Neuronal stem cell (in vitro differentiated cells): Measurements from ENCODE around the gene KRT34.

Experiments used
- DNase-seq: peaks from one replicate; pipeline ENCODE4 v3.0.0-alpha.2; 2013; ENCODE audit warnings: low spot score
- H2AFZ ChIP-seq: one replicate; pipeline ENCODE4 v1.6.1; 2013; ENCODE audit warnings: mild to moderate bottlenecking, low read length, inconsistent platforms
- H2AK5ac ChIP-seq: 2 replicates; pipeline ENCODE4 v1.6.1; 2013; ENCODE audit warnings: low read depth, mild to moderate bottlenecking, inconsistent platforms, low read length, moderate library complexity, mixed read lengths
- H2BK120ac ChIP-seq: 2 replicates; pipeline ENCODE4 v1.6.1; 2013; ENCODE audit warnings: low read depth, mild to moderate bottlenecking, inconsistent platforms, low read length, moderate library complexity, mixed read lengths
- H2BK12ac ChIP-seq: one replicate; pipeline ENCODE4 v1.6.1; 2013; ENCODE audit warnings: low read length, inconsistent platforms
- H2BK15ac ChIP-seq: 2 replicates; pipeline ENCODE4 v1.6.1; 2013; ENCODE audit warnings: mild to moderate bottlenecking, low read length, inconsistent platforms, mixed read lengths
- H2BK5ac ChIP-seq: one replicate; pipeline ENCODE4 v1.6.1; 2013; ENCODE audit warnings: inconsistent platforms, mild to moderate bottlenecking, low read length, moderate library complexity
- H3K14ac ChIP-seq: one replicate; pipeline ENCODE4 v1.6.1; 2013; ENCODE audit warnings: low read length, inconsistent platforms
- H3K18ac ChIP-seq: 2 replicates; pipeline ENCODE4 v1.6.1; 2013; ENCODE audit warnings: low read length, inconsistent platforms
- H3K23ac ChIP-seq: 2 replicates; pipeline ENCODE4 v1.6.1; 2013; ENCODE audit warnings: low read depth, mild to moderate bottlenecking, mixed read lengths, low read length, inconsistent platforms; ENCODE audit not compliant: poor library complexity
- H3K27ac ChIP-seq: replicated peaks from 3 replicates; pipeline ENCODE4 v1.5.1; 2013; ENCODE audit warnings: low read length, inconsistent platforms
- H3K27me3 ChIP-seq, 3 experiments: 2 replicates each; pipeline ENCODE4 v1.6.1; 2013; ENCODE audit warnings: low read length in 3 of 3, mild to moderate bottlenecking in 2 of 3, inconsistent platforms in 1 of 3, low read depth in 1 of 3, mixed read lengths in 1 of 3, moderate library complexity in 1 of 3; ENCODE audit not compliant: control insufficient read depth in 3 of 3, insufficient read depth in 3 of 3
- H3K36me3 ChIP-seq, 2 donors: replicated peaks in 1 of 2; 2 replicates each; pipeline ENCODE4 v1.6.1; 2013; ENCODE audit warnings: low read length in 2 of 2; ENCODE audit not compliant: control insufficient read depth in 2 of 2, insufficient read depth in 2 of 2
- H3K4ac ChIP-seq: 2 replicates; pipeline ENCODE4 v1.6.1; 2013; ENCODE audit warnings: inconsistent platforms, mild to moderate bottlenecking, low read length, moderate library complexity
- H3K4me1 ChIP-seq, 2 donors: 1 replicate in 1 of 2; 2 replicates in 1 of 2; pipeline ENCODE4 v1.6.1; 2013; ENCODE audit warnings: low read length in 2 of 2, low read depth in 1 of 2; ENCODE audit not compliant: control insufficient read depth in 2 of 2, insufficient read depth in 1 of 2
- H3K4me2 ChIP-seq: one replicate; pipeline ENCODE4 v1.6.1; 2013; ENCODE audit warnings: mild to moderate bottlenecking, low read length, inconsistent platforms; ENCODE audit not compliant: insufficient read depth, poor library complexity, severe bottlenecking
- H3K4me3 ChIP-seq, 2 donors: 2 replicates each; pipeline ENCODE4 v1.5.1; 2013; ENCODE audit warnings: low read length in 2 of 2, mild to moderate bottlenecking in 2 of 2, inconsistent platforms in 1 of 2, moderate library complexity in 1 of 2
- H3K79me1 ChIP-seq: one replicate; pipeline ENCODE4 v1.6.1; 2013; ENCODE audit warnings: low read depth, mild to moderate bottlenecking, inconsistent platforms, low read length, moderate library complexity
- H3K9ac ChIP-seq: one replicate; pipeline ENCODE4 v1.6.1; 2013; ENCODE audit warnings: mild to moderate bottlenecking, low read depth, low read length, inconsistent platforms; ENCODE audit not compliant: poor library complexity
- H3K9me3 ChIP-seq, 2 donors: replicated peaks in 1 of 2; 2 replicates each; pipeline versions ENCODE3 to v1.6.1; 2013; ENCODE audit warnings: low read length in 2 of 2, mild to moderate bottlenecking in 2 of 2, inconsistent platforms in 1 of 2, low read depth in 1 of 2, mixed read lengths in 1 of 2, moderate library complexity in 1 of 2; ENCODE audit not compliant: control insufficient read depth in 2 of 2, insufficient read depth in 1 of 2
- H4K8ac ChIP-seq: one replicate; pipeline ENCODE4 v1.6.1; 2013; ENCODE audit warnings: low read depth, mild to moderate bottlenecking, inconsistent platforms, low read length, moderate library complexity
- H4K91ac ChIP-seq: one replicate; pipeline ENCODE4 v1.6.1; 2013; ENCODE audit warnings: low read length, low read depth, mild to moderate bottlenecking, inconsistent platforms; ENCODE audit not compliant: poor library complexity
- WGBS, 2 donors: extraction: QIAGEN DNeasy Blood & Tissue Kit; methylation state at CpG; one replicate each; pipeline ENCODE4 v1.1.7; 2013; ENCODE audit warnings: missing lambda C conversion rate in 2 of 2, mixed read lengths in 1 of 2; ENCODE audit not compliant: insufficient read length in 2 of 2, insufficient replicate concordance in 1 of 2; ENCODE audit errors: extremely low coverage in 2 of 2; 5-methylcytosine and 5-hydroxymethylcytosine counted together

Gene KRT34

GRCh38 chr17:41394254-41394996 is 12.3 kb upstream of the KRT34 start:
- Histone ChIP-seq H3K4me1 (no peaks in the 10 kb centered on the region), H3K18ac (no peak overlapping the region), H2BK120ac (no peak overlapping the region), H3K9me3 (no peaks in the 10 kb centered on the region), H2BK15ac (no peak overlapping the region), H3K27me3 (peaks cover 0 to 4% (median 0%) of the 10 kb centered on the region in 3 experiments), H3K36me3 (no peaks in the 10 kb centered on the region), H4K8ac (no peak overlapping the region), H4K91ac (no peak overlapping the region), H2AK5ac (no peak overlapping the region), H3K9ac (no peak overlapping the region), H3K4me2 (no peak overlapping the region), H2BK12ac (no peak overlapping the region), H3K14ac (no peak overlapping the region), H2BK5ac (no peak overlapping the region), H3K4ac (no peak overlapping the region), H3K4me3 (no peak overlapping the region), H3K79me1 (no peaks in the 10 kb centered on the region), H3K27ac (no peak overlapping the region), H2AFZ (no peak overlapping the region), H3K23ac (no peak overlapping the region)
- no CpG with 5 or more reads among the region's 10 CpGs for WGBS, 2 donors
- DNase-seq: no peak

DNA sequence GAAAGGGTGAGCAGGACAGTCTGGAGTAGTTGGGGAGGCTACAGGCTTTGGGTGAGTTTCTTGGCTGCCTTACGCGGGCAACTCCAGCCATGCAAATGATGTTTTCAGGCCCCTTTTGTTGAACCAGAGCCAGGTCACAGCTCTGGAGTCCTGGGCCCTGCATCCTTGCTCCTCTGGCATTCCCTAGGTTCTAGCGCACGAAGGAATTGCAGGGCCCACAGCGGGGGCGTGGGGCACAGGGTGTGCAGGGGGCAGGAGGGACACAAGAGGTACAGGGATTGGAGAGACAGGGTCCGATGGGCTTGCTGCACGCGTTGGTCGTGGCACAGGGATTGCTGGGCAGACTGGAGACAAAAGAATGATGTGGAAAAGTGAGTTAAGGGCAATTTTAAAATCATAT is 11.7 kb upstream of the KRT34 start:
- no peak overlapping the region for H4K91ac ChIP-seq
- H3K36me3 ChIP-seq: no peaks in the 10 kb centered on the region
- H3K9ac ChIP-seq: no peak overlapping the region
- H3K23ac ChIP-seq: no peak overlapping the region
- no peak overlapping the region for H2BK5ac ChIP-seq
- H3K14ac ChIP-seq: no peak overlapping the region
- H3K27me3 ChIP-seq: peaks cover 0 to 4% (median 0%) of the 10 kb centered on the region in 3 experiments
- no peak overlapping the region for H3K4me2 ChIP-seq
- no peak overlapping the region for H2BK15ac ChIP-seq
- H3K9me3 ChIP-seq: no peaks in the 10 kb centered on the region
- no peak overlapping the region for H2AFZ ChIP-seq
- no peak overlapping the region for H3K4ac ChIP-seq
- no peak overlapping the region for H2AK5ac ChIP-seq
- H3K4me3 ChIP-seq: no peak overlapping the region
- no peak overlapping the region for H3K27ac ChIP-seq
- H2BK120ac ChIP-seq: no peak overlapping the region
- H4K8ac ChIP-seq: no peak overlapping the region
- H3K4me1 ChIP-seq: no peaks in the 10 kb centered on the region
- H3K79me1 ChIP-seq: no peaks in the 10 kb centered on the region
- no peak overlapping the region for H2BK12ac ChIP-seq
- H3K18ac ChIP-seq: no peak overlapping the region
- WGBS, 2 donors: no CpG with 5 or more reads among the region's 10 CpGs
- DNase-seq: no peak

DNA sequence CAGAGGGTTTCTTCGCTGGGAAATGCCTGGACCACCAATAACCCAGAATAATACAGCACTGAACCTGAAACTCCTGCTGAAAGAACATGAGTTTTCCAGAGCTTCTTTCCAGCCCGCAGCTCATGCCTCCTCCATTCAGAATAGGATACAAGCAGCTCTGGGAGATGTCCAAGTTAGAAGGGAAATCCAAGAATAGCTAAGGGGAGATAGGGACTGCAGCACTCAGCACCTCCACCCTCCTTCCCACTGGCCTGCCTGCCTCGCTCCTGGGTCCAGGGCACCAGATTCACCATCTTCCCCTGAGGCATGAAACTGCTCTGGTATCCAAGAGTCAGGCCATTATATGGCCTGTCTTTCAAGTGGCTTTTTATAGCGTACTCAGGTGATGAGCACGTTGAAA is 11.2 kb upstream of the KRT34 start:
- H4K8ac ChIP-seq: no peak overlapping the region
- H3K9me3 ChIP-seq: no peaks in the 10 kb centered on the region
- no peak overlapping the region for H2BK12ac ChIP-seq
- H3K79me1 ChIP-seq: no peaks in the 10 kb centered on the region
- H2AFZ ChIP-seq: no peak overlapping the region
- no peak overlapping the region for H4K91ac ChIP-seq
- H3K4ac ChIP-seq: no peak overlapping the region
- H3K4me1 ChIP-seq: no peaks in the 10 kb centered on the region
- H2AK5ac ChIP-seq: no peak overlapping the region
- no peak overlapping the region for H3K23ac ChIP-seq
- no peak overlapping the region for H3K18ac ChIP-seq
- no peak for DNase-seq
- H3K9ac ChIP-seq: no peak overlapping the region
- H3K27ac ChIP-seq: no peak overlapping the region
- no peak overlapping the region for H3K4me2 ChIP-seq
- no peak overlapping the region for H3K4me3 ChIP-seq
- no peak overlapping the region for H2BK120ac ChIP-seq
- no peak overlapping the region for H3K14ac ChIP-seq
- no peak overlapping the region for H2BK5ac ChIP-seq
- H3K36me3 ChIP-seq: no peaks in the 10 kb centered on the region
- H2BK15ac ChIP-seq: no peak overlapping the region
- WGBS, 2 donors: no CpG with 5 or more reads among the region's 5 CpGs
- H3K27me3 ChIP-seq: peaks cover 0 to 4% (median 0%) of the 10 kb centered on the region in 3 experiments

DNA sequence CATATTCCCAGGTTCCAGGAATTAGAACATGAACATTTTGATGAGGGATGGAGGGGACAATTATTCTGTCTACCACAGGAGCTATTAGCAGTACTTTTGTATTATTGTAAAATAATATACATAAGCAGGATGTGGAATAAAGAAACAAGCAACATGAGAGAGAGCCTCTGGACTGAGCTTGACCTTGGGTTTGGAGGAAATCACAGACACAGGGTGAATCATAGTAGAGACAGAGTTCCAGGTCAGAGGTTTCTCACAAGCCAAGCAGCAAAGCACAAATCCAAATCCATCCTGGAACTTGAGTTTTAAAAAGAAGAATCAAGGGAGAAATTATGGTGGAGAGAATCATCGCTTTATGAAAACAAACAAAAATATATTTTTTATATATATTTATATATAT is 10.2 kb upstream of the KRT34 start:
- Histone ChIP-seq H3K79me1 (no peaks in the 10 kb centered on the region), H3K27me3 (peaks cover 0 to 4% (median 0%) of the 10 kb centered on the region in 3 experiments), H2BK120ac (no peak overlapping the region), H3K23ac (no peak overlapping the region), H3K36me3 (no peaks in the 10 kb centered on the region), H3K4me3 (no peak overlapping the region), H2AK5ac (no peak overlapping the region), H2AFZ (no peak overlapping the region), H3K9ac (no peak overlapping the region), H3K9me3 (no peaks in the 10 kb centered on the region), H4K8ac (no peak overlapping the region), H4K91ac (no peak overlapping the region), H3K4me2 (no peak overlapping the region), H2BK12ac (no peak overlapping the region), H3K27ac (no peak overlapping the region), H3K4me1 (no peaks in the 10 kb centered on the region), H3K18ac (no peak overlapping the region), H3K14ac (no peak overlapping the region), H2BK15ac (no peak overlapping the region), H3K4ac (no peak overlapping the region), H2BK5ac (no peak overlapping the region)
- no CpG with 5 or more reads among the region's 1 CpG for WGBS, 2 donors
- DNase-seq: no peak
